GM12878 (cell line): ENCODE results near the gene ADCY6.

Experiments
- TCF7 ChIP-seq: IDR thresholded peaks from 2 replicates; pipeline ENCODE4 v1.6.1; 2014; ENCODE audit warnings: antibody characterized with exemption, borderline replicate concordance
- TF ChIP-seq, protein P1 (sequence below): IDR thresholded peaks from 2 replicates; pipeline ENCODE4 v1.6.1; 2012; ENCODE audit warnings: low read length, inconsistent platforms

DNA sequence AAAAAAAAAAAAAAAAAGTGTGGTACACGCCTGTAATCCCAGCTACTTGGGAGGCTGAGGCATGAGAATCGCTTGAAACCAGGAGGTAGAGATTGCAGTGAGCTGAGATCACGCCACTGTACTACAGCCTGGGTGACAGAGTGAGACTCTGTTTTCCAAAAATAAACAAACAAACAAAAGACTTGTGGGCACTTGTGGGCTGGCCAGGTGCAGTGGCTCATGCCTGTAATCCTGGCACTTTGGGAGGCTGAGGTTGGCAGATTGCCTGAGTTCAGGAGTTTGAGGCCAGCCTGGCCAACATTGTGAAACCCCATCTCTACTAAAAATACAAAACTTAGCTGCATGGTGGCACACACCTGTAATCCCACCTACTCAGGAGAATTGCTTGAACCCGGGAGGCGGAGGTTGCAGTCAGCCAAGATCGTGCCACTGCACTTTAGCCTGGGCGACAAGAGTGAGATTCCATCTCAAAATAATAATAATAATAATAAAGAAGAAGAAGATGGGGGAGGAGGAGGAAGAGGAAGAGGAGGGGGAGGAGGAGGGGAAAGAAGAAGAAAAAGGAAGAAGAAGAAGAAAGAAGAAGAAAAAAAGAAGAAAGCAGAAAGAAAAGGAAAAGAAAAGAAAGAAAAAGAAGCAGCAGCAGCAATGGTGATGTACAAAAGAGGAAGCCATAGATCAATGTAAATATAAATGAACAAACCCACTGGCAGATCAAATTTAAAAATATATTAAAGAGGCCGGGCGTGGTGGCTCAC, 44.5 kb downstream of the ADCY6 start:
- TF ChIP-seq, protein P1, sequence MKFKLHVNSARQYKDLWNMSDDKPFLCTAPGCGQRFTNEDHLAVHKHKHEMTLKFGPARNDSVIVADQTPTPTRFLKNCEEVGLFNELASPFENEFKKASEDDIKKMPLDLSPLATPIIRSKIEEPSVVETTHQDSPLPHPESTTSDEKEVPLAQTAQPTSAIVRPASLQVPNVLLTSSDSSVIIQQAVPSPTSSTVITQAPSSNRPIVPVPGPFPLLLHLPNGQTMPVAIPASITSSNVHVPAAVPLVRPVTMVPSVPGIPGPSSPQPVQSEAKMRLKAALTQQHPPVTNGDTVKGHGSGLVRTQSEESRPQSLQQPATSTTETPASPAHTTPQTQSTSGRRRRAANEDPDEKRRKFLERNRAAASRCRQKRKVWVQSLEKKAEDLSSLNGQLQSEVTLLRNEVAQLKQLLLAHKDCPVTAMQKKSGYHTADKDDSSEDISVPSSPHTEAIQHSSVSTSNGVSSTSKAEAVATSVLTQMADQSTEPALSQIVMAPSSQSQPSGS = no peak
- no peak for TF ChIP-seq TCF7
